Measurements from ENCODE around the gene CAMK2B.
"Not testable (repeated sequence)": the region's sequence is repeated elsewhere in the genome, so short reads cannot be mapped to it uniquely, and the experiment has no call there.

The CAMK2B gene

DNA sequence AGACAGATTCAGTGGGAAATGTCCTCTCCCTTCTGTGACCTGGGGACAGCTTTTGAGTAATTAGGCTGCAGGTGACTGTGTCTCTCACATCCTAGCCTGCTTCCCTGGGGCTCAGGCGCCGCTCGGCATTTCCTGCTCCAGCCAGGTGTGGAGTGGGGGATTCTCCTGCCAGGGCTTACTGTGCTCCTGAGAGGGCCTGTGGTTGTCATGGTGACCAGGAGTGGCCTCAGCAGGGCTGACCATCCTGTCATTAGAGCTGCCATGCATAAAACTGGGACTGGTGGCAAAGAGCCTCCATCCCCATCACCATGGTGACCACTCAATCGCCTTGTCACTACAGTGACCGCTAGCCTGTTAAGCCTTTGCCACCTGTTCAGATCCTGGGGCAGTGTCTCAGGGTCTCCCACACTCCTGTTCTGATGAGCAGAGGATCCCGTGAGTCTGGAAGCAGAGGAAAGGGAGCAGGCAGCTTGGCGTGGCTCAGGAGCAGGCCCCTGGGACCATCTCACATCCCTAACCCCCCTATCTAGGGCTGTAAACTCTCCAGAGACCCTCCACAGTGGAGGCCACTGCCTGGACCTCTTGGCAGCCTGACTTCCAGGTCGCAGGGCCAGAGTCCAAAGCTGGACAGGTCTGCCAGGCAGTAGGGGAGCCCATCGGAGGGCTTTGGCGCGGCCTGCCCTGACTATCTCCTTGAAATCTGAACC, 136.0 kb downstream of the CAMK2B start, which contains the start of gene GCK:
Gene GCK (minus strand): TSS at position 154 of the 707 bp plus-strand sequence. CDS start 486 bp downstream, outside the sequence.
- no peak for DNase-seq (ENCODE audit: low spot score)

DNA sequence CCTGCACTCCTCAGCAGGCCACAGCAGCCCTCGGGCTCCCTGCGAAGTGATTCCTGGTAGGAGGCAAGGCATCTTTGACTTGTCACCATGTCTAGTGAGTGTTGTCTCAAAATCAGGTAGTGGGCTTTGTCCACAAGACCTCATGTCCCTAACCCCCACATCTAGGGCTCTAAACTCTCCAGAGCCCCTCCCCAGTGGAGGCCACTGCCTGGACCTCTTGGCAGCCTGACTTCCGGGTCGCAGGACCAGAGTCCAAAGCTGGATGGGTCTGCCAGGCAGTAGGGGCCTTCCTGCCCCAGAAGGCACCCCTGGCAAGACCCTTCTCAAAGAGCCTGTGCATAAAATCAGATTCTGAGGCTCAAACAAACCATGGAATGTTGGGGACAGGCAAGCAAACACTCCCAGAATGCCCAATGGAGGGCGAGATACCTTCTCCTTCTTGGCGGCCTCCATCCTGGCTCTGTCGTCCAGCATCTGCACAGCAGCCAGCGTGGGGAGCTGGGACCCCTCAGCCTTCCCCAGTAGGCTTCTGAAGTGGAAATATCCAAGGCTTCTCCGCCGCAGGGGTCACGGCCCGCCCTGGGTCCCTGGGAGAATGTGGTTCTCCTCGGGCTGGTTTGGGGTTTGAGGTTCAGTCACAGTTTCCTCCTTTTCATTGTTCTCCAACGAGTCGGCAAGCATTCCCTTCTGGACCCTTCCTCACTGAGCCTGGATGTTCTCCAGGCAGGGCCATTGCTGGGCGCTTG, 136.7 kb downstream of the CAMK2B start:
- DNase-seq (ENCODE audit: low spot score): no peak

DNA sequence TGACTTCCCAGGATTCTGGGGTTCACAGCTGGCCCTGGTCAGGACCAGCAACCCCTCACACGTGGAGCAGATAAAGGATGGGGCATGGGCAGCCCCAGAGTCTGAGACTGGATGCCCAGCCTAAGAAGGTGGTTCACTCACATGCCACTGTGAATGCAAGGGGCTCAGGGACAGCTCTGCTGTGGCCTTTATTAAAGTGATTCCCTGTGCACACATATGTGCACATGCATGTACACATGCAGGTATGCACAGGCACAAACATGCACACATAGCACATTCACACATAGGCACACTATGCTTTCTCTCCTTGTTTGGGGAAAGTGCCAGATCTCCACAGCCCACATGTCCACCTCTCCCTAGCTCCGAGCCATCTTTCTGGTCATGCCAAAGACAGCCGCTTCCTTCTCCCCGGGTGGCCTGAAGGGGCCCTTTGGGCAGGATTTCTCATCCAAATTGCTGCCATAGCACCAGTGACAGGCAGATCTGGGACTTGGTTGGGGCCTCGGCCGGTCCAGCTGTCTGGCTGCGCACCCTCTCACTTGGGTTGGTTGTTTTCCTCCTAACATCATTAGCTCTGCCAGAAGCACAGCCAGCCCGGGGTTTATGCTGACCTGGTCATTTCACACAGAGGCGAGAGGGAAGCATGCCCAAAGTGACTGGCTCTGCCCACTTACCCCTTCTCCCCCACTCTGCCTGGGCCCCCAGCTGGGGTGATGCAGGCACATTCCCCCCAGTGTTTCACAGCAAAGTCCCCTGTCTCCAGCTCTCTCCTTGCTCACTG, 137.6 kb downstream of the CAMK2B start:
- DNase-seq (ENCODE audit: low spot score): no peak

DNA sequence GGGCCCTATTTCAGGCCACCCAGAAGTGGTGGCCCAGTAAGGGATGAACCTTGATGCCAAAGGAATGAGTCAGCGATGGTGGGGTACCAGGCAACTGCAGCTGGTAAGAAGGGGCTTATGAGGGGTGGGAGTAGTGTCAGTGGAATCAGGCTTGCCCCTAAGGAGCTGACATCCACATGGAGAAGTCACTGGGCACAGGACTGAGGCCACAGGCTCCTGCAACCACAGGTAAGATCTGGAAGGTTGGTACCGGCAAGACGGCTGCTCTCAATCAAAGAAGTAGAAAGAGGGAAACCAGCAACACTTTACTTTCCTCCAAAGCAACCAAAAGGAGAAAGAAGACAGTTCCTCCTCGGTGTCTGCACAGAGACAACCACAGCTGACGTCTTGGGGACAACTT, 138.7 kb downstream of the CAMK2B start:
- DNase-seq (ENCODE audit: low spot score): no peak

DNA sequence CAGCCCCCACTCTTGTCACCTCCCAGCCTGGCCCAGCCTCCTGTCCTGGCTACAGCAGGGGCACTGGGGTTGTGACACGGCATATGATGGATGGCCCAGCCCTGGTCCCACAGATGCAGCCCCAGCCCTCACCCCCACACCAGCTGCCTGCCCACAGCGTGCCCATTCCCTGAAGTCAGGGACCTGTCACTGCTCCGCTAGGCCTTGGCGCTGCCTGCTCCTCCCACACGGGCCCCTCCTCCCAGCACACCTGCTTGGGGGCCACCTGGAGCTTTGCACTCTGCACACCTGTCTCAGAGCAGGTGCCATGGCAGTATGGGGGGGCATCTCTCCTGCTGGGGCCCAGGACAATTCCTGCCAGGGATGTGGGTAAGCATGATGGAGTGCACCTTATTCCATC, 139.7 kb downstream of the CAMK2B start:
- DNase-seq (ENCODE audit: low spot score): no peak

DNA sequence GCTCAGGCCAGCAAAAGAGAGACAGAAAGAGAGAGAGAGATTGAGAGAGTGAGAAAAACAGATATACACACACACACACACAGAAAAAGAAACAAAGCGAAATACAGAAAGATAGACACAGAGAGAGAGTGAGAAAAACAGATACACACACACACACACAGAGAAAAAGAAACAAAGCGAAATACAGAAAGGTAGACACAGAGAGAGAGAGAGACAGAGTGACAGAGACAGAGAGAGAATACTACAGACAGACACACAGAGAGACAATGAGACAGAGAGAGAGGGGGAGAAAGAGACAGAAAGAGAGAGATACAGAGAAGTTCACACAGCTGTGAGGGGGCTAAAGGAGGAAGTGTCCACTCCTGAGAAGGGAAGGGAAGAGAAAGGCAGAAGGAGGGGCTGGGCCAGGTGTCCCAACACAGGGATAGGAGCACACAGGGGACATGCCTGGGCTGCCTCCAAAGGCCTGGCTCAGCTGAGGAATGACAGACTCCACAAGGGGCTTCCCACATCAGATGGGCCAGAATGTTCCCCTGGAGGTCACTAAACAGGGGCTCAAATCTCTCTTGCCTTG, 140.4 kb downstream of the CAMK2B start:
- no peak for DNase-seq (ENCODE audit: low spot score)

DNA sequence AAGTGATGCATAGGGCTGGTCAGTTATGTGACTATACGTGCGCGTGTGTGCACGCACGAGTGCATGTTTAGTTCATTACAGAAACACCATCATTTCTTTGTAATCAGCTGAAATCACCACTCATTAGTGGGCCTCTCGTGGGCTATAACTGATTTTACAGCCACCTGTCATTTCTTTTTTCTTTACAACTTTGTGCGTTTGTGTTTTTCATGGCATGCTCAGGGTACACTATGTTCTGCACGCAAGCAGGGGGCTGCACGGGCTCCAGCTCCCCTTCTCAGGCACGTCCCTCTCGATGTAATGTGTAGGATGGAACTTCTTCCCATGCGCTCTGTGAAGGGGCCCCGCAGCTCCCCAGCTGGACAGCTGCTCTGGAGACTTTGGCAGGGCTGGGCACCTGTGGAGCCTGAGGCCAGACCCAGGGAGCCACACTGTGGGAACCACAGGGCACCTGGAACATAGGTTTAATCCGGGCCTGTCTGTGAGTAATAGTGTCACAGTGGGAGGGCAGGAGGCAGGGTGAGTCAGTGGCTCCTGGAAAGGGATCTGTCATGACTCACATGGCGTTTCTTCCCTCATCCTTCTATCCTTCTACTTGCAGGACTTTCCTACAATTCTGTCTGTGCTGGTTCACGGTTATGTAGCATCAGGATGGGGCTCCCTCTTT, 141.1 kb downstream of the CAMK2B start:
- DNase-seq (ENCODE audit: low spot score): peak; percentile 49

DNA sequence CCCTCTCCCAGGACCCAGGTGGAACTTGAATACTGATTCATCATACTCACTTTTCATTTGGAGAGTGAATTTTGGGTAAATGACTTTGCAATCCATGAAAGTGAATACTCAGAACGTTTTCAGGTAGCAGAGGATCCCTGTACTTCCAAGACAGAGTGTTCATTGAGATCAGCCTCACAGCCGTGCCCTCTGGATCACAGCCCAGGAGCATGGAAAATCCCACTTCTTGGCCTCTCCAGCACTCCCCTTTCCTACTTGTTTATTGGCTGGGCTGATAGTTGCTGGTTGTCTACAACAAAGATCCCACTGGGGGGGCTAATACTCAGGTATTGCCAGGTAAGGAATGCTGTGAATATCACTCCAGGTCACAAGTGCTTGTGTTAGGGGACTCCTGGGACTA, 142.0 kb downstream of the CAMK2B start:
- DNase-seq (ENCODE audit: low spot score): no peak

DNA sequence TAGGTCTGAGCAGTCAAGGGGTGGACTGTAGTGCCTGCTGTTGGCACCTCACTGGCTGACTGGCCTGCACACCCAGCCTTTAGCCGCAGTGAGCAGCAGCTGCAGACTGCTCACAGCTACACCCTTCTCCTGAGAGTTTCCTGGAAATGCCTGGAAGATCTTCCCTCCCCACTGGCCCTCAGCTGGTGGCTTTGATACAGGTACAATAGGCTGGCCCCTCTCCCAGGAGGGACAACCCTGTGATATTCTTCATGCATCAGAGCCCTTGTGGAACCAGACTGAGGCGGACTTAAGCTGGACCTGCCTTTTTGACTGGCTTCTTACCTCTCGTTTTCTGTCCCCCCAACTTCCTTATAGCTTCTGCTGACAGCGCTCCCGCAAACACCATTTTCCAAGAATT, 142.6 kb downstream of the CAMK2B start:
- no peak for DNase-seq (ENCODE audit: low spot score)

DNA sequence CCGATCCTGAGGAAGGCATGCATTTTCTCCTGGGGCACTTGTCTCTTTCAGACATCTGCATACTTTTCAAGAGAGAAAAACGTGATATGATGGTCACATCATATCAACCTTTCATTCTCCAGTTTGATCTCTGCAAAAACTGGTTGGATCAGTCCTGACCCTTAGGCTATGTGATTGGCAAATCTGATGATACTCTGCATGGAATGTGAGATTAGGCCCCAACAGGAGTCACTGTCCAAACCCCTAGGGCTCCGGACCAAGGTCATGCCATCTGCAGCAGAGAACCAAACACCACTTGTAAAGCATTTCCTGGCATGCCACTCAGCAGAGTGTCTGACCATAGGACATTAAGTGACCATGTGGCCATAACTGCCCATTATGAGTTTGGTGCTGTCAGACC, 144.8 kb downstream of the CAMK2B start:
- no peak for DNase-seq (ENCODE audit: low spot score)

DNA sequence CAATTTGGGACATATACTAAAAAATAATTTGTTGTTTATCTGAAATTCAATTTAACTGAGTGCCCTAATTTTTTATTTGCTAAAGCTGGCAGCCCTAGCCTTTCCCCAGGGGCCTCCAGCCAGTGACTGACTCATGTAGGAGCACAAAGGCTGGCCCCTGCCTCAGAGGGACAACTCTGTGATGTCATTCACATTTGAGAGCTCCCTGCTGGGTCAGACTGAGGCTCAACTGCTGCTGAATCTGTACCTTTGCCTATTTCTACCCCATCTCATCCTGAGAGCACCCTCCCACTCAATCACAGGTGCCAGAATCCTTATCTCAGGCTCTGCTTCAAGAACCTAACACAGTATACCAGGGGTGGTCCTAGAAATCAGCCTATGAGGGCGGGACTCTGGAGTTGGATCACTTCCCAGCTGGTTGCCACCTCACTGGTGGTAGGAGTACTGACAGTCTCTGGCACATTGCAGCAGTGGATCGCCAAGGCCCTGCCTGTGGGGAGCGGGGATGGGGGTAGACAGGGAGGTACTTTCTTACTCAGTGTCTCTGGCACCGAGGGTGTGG, 147.7 kb downstream of the CAMK2B start:
- DNase-seq (ENCODE audit: low spot score): peak; percentile 46

DNA sequence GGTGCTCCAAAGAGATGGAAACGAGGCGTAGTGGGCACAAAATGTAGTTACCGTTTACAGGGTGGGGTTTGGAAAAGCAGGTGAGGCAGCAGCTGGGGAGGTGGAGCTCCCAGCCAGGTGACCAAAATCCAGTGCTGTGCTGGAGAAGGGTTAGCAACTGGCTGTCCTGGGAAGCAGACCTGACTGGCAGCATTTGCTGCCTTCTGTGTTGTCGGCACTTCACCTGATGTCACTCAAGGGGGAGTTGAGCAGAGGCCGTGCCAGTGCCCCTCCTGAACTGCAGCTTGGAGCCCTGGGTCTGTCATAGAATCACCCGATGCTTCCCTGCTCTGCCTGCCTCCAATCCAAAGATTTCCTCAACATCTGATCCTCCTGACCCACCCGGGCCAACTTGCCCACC, 148.9 kb downstream of the CAMK2B start:
- DNase-seq (ENCODE audit: low spot score): peak; percentile 4

DNA sequence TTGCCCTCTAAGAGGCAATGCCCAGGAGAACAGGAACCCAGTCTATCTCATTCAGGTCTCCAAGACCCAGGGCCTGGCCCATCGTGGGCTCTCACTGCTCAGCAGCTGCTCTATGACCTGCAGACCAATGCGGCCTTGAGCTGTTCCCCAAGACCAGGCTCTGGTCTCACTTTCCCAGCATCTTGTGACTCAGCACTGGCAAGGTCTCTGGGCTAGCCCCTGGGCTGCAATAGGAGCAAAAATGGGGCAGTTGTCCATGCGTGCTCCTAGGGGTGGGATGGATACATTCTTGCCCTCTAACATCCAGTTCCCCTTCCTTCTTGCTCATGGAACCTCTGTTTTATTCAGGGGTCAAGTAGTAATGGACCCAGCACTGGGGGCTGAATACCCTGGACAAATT, 149.7 kb downstream of the CAMK2B start:
- DNase-seq (ENCODE audit: low spot score): peak; percentile 1

DNA sequence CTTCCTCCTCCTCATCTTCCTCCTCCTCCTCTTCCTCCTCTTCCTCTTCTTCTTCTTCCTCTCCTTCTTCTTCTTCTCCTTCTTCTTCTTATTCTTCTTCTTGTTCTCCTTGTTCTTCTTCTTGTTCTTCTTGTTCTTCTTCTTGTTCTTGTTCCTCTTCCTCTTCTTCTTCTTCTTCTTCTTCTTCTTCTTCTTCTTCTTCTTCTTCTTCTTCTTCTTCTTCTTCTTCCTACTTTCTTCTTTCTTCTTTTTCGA, 150.8 kb downstream of the CAMK2B start:
- not testable (repeated sequence) for DNase-seq (ENCODE audit: low spot score)

DNA sequence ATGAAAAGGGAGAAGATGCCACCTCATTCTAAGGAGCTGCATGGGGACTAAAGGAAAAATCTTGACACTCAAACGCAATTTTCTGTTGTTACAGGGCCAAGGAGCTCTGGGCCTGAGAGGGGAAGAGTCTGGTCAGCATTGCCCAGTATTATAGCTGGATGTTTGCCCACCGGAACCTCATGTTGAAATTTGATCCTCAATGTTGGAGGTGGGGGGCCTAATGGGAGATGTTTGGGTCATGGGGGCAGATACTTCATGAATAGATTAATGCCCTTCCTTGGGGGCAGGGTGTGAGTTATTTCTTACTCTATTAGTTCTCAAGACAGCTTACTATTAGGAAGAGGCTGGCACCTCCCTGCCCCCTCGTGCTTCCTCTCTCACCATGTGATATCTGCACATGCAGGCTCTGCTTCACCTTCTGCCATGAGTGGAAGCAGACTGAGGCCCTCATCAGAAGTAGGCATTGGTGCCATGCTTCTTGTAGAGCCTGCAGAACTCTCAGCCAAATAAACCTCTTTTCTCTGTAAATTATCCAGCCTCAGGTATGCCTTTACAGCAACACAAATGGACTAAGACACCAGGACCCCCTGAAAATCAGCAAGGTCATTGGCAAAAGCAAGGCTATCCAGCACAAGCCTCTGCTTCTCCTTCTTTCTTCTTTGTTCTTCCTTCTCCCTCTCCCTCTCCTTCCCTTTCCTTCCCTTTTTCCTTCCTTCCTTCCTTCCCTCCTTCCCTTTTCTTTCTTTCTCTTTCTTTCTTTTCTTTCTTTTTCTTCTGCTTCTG, 151.3 kb downstream of the CAMK2B start:
- DNase-seq (ENCODE audit: low spot score): no peak

DNA sequence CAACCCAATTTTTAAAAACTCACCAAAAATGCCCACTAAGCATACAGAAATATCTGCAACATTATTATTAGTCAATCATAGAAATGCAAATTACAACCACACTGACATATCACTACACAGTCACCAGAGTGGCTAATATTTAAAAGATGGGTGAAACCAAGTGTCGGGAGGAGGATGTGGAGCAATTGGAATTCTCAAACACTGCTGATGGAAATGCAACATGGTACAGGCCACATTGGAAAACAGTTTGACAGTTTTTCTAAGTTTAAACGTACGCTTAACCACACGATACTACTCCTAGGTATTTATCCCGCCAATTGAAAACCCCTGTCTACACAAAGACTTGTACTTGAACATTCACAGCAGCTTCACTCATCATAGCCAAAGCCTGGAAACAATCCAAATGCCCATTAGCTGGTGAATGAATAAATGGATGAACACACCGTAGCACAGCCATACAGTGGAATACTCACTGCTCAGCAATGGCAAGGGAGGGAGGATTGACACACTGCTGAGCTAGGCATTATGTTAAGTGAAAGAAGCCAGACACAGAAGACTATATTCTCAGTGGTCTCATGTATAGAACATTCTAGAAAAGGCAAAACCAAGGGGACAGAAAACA, 152.5 kb downstream of the CAMK2B start:
- no peak for DNase-seq (ENCODE audit: low spot score)

DNA sequence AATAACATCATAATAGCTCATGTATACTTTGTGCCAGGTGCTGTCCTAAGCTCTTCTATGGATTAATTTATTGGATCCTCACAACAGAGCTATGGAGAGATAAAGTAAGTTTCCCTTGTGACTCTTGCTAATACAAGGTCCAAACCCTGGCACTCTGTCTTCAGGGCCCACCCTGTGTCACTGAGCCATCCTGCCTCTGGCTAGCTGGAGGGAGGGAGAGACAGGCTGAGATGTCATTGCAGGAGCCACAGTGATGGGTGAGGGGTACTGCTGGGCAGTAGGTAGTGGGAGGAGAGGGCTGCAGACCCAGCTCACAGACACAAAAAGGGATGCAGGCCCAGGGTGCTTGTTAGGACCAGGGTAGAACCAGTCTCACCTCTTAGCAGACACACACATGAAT, 153.0 kb downstream of the CAMK2B start:
- no peak for DNase-seq (ENCODE audit: low spot score)

DNA sequence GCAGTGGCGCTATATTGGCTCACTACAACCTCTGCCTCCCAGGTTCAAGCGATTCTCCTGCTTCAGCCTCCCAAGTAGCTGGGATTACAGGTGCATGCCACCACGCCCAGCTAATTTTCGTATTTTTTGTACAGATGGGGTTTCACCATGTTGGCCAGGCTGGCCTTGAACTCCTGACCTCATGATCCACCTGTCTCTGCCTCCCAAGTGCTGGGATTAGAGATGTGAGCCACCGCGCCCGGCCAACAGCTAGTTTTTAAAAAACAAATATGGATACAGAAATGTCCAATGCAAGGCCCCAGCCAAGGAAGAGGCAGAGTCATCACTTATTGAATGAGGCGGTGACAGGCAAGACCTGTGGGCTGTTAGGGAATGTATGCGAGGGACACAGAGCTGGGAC, 153.5 kb downstream of the CAMK2B start:
- DNase-seq (ENCODE audit: low spot score): not testable (repeated sequence)

DNA sequence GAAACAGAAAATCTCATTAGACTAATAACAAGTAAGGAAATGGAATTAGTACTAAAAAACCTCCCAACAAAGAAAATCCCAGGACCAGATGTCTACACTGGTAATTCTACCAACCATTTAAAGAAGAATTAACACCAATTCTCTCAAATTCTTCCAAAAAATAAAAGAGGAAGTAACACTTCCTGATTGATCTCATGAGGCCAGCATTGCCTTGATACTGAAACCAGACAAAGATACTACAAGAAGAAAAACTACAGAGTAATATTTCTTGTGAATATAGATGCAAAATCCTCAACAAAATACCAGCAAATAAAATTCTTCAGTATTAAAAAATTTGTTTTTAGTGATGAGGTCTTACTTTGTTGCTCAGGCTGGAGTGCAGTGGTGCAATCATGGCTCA, 157.5 kb downstream of the CAMK2B start:
- no peak for DNase-seq (ENCODE audit: low spot score)
